GM18870 (cell line): ENCODE data around the gene KSR2.

Experiments used
- ATAC-seq: cut with Tn5 transposase; IDR thresholded peaks from one replicate; pipeline ENCODE4 v1.9.1; 2021; ENCODE audit warnings: moderate library complexity; ENCODE audit not compliant: unreplicated experiment

Gene KSR2

DNA sequence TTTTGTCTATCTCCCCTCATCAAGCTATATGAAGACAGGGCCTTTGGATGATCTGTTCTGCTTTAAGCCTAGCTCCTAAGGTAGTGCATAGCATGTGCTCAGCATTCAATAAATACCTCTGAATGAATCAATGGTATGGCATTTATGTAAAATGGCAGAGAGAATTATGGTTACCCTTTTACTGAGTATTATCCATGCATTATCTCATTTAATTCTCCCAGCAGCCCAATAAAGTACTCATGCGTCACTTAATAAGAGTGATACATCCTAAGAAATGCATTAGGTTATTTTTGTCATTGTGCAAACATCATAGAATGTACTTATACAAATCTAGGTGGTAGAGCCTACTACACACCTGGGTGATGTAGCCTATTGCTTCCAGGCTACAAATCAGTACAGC, 269.7 kb downstream of the KSR2 start:
- no peak for ATAC-seq

DNA sequence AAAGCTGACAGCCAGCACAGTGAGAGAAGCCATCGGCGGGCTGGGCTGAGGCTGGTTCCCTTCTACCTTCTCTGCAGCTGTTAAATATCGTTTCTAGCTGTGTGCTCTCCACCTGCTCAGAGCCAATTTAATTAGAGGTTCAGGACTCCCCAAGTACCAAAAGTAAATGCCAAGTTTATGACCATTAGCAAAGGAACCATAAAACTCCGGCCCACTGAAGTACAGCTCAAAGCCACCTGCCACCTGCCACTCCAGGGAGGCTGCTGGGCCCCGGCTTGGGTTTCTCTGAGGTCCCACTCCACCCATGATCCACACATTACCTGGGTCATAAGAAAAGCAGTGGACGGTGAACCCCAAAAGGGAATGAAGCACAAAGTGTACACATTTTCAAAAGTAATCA, 272.8 kb downstream of the KSR2 start:
- no peak for ATAC-seq

DNA sequence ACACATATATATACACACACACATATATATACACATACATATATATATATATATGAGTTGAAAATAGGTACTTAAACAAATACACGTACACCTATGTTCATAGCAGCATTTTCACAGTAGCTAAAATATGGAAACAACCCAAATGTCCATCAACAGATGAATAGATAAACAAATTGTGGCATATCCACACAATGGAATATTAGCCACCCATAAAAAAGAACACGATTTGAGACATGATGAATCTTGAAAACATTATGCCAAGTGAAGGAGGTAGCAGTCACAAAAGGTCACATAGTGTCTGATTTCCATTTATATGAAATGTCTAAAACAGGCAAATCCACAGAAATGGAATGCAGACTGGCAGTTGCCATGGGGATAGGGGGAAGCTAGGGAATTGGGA, 276.3 kb downstream of the KSR2 start:
- no peak for ATAC-seq

DNA sequence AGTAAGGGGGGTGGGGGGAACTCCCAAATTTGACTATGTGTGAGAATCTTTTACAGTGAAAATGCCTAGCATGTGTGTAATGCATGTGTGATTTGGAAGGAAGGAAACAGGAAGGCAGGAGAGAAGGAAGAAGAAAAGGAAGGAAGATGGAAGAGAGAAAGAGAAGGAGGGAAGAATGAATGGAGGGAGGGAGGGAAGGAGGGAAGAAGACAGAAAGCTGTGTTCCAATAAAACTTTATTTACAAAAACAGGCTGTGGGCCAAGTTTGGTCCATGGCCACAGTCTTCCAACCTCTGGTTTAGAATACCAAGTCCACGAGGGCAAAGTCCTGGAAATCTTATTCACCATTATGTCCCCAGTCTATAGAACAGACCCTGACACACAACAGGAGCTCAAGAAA, 278.9 kb downstream of the KSR2 start:
- ATAC-seq = no peak

DNA sequence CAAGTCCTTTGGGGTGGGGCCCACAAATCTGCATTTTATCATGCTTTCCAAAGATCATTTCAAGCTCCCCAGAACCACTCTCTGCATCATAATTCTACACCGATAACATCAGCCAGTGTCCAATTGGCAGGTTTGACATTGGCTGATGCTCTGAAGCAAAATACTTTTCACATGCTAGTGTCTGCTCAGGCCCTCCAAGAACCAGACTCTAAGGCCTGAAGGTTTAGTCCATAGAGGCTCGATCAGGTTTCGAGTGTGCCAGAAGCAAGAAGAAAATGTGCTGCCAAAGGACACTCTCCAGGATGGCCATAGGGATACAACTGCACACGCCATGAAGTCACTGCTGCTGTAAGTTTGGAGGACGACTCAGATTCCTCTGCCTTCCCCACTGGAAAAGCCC, 280.3 kb downstream of the KSR2 start:
- ATAC-seq = no peak

DNA sequence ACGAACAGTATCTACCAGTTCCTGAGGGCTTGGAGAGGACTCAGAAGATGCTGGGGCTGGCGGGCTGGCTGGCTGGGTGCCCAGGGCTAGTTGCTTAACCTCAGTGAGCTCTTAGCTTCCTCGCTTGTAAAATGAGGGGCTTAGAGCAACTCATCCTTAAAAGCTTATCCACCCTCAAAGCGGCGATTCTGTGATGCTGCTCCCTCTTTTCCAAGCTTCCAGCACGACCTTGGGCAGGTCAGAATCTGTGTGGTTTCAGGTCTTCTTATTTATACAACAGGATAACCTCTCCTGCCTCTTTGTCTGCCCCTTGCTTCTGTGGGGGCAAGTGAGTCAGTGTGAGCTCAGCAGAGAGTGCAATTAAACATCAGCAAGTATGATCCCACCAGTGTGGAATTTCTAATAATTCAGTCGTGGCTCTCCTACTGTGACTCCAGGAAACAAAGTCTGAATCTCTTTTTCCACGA, 281.8 kb downstream of the KSR2 start:
- no peak for ATAC-seq

DNA sequence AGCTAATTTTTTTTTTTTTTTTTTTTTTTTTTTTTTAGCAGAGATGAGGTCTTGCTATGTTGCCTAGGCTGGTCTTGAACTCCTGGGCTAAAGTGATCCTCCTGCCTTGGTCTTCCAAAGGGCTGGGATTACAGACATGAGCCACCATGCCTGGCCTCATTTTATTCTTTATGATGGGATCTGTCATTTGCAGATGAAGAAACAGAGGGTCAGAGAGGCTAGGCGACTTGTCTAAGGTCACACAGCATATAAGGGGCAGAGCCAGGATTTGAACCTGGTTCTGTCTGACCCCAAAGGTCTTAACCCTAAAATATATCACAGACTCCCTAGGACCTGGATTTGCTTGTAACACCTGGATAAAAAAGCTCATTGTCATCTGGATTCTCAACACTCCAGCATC, 282.6 kb downstream of the KSR2 start:
- ATAC-seq = no peak

DNA sequence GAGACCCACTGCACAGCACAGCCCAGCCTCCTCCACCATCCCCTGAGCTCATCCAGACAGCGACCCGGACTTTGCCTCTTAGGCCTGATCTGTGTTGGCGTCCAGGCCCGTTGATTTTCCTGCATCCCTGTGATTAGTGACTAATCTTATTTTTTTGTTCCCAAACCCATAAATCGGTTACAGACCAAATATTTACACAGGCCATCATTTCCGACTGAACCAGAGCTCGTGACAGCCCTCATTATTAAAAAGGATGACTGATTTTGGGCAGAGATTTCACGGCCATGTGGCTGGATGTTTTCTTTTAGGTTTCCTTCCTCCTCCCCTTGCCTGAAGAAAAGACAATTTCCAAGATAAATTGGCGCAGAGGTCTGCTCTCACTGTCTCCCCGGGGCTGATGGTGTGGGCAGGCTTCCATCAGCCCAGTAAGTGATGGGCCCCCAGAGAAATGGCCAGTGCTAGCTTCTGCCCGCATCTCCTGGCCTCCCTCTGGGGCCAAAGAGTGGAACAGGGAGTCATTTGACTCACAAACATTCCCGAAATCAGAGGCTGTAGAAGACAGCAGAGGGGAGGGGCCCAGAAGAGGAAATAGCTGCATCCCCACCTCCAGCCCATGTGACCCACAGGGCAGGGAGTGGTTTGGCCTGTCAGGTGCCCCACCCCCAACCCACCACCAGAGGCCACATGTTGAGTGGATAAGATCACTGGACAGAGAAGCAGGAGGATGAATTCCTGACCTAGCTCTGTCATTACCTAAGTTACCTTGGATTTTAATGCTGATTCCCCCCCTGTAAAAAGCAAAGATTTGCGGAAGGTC, 283.5 kb downstream of the KSR2 start:
- no peak for ATAC-seq

DNA sequence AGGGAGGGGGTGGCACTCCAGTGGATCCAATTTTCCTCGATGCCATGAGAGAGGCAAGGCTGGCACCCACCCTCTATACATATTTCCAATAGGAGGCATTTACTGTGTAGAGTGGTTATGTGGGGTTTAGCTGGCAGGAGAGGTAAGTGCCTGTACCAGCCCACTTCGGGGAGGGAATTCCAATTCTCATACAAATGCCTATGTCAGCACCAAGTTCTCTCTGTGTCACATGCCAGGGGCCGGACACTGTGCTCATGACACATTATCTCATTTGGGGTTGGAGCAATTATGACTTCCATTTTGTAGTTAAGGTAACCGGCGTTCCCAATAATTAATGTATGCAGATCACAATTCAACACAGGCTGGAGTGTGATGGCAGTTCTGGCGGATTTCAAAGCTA, 284.3 kb downstream of the KSR2 start:
- no peak for ATAC-seq

DNA sequence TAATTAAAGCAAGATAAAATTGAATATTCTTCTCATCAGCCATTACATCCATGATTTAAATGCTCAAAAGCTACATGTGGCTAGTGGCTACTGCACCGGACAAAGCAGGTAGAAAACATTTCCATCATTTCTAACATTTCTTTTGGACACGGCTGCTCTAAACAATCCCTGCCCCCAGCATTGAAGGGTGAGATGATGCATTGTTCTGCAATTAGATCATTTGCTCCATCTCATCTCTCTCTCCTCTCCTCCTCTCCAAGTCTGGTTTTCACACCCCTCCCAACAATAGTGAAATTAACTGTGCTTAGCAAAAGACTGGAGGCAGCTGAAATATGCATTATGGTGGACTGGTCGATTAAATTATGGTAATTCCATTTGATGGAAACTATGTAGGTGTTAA, 288.5 kb downstream of the KSR2 start:
- ATAC-seq = no peak

DNA sequence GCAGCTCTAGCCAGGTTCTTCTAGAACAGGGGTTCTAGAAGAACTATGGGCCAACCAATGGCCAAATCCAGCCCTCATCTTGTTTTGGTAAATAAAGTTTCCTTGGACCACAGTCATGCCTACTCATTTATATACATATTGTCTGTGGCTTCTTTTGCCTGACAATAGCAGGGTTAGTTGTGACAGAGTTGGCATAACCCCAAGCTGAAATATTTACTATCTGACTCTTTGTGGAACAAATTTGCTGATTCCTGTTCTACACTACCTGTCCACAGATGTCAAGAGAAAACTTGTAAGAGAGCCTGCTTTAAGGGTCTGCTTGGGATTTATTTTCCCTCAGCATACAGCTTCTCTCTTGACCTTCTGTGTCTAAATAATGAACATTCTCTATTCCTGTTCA, 289.0 kb downstream of the KSR2 start:
- ATAC-seq = no peak

DNA sequence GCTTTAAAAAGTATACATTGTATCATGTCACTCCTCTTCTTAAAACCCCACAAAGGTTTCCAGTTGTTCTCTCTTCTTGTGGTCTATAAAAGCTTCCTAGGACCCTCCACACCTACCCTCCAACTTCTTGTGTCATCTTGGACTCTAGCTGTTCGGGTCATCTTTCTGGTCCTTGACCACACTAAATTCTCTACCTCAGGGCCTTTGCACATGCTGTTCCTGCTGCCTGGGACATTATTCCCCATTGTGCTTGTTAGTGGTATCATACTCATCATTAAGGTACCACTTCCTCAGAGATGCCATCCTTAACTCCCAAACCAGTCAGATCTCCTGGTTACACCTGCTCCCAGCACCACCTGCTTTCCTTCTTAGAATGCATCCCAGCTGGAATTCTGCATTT, 294.0 kb downstream of the KSR2 start:
- no peak for ATAC-seq

DNA sequence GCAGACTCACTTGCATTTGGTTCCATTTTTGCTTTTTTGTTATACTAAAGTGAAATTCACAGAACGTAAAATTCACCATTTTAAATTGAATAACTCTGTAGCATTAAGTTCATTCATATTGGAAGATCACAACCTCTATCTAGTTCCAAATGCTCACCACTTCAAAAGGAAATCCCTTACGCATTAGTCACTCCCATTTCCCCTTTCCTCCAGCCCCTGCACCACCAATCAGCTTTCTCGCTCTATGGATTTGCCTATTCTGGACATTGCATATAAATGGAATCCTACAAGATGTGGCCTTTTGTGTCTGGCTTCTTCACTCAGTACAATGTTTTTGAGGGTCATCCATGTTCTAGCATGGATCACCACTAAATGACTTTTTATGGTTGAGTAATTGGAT, 294.5 kb downstream of the KSR2 start:
- ATAC-seq = no peak

DNA sequence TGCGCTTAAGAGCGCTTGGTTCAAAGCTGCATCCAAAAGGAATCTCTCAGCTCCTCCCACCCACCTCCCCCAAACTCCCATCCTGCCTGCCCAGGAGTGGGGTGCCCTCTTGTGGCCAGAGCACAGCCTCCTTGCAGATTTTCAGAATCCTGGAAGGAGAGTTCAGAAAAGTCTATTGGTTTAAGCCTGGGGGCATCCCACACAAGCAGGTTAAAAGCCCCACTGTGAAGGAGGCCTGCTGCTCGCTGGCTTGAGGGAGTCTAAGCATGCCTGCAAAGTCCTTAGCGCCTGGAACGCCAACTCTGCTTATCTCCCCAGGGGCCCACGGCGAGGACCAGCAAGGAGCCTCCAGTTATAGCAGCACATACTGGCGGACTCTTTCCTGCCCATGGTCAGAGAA, 297.1 kb downstream of the KSR2 start:
- ATAC-seq = no peak

DNA sequence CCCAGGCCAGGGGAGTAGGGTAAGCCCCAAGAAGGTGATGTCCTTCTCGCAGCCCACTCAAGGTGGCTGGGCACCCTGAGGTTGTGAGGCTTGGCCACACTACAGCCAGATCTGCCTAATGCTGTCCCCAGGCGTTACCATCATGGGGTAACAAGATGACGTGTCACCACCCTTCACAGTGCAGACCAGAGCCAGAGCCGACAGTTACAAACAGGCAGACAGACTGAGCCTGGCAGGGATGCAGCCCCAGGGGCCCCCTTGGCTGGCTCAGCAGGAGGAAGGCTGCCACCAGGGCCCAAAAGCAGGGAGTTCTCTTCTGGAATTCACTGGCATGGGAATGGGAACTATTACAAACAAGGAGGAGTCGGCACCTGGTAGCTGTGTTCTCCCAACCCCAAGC, 304.6 kb downstream of the KSR2 start:
- ATAC-seq = no peak

DNA sequence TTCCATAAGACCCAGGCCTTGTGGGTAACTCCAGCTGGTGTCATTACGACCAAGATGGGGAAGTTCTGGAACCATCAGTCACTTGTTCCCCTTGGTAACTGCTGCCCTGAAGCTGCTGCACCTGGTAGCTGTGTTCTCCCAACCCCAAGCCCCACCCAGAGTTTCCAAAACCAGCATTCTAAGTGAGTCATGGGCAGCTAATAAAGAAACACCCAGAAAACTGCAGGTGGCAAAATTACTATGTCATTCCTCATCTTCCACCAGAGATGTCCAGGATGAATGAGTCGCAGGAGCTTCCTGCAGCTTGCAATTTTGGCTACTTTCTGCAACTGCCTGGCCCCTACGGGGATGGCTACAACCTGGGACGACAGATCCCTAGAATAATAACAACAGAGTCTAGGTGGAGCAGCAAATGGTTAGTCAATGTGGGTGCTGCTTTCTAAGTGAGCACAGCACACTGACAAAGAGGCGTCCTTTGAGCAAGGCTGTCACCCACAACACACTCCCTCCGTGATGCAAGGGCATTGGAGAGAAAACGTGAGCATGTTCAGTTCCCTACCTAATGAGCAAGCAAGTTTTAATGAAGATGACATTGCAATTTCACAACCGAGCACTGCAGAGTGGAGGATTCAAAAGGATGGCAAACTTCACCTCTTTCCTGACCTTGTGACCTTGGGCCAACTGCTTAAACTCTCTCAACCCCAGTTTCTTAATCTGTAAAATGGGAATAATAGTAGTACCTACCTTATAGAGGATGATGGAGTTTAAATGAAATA, 306.0 kb downstream of the KSR2 start:
- ATAC-seq = no peak

DNA sequence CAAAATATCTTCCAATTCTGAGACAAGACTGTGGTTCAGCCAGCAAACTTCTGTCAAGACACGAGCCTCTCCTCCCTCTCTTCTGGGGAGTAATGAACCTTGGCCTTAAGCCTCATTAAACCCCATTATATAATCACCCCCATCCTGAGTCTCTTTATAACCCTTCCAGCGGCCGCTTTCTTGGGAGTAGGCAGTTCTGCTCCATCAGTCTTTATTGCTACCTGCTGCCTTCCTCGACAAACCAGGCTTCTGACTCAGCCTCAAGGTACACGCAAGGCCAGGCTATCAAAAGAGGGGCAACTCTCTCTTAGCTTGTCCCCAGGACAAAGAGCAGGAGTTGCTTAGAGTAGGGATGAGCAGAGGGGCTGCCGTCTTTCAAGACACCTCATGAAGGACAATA, 306.6 kb downstream of the KSR2 start:
- ATAC-seq = no peak

DNA sequence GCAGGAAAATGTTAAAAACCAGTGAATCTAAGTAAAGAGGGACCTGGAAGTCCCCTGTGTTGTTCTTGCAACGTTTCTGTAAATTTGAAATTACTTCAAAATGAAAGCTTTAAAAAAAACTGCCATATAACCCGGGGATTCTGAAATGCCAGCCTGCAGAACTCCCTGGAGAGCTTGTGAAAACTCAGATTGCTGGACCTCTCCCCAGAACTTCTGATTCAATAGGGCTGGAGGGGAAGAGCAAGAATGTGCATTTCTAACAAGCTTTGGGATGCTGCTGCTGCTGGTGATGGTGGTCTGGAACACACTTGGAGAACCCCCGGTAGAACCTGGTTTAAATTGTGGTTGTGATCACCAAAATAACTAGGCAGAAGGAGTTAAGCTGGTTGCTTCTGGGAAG, 307.3 kb downstream of the KSR2 start:
- no peak for ATAC-seq

DNA sequence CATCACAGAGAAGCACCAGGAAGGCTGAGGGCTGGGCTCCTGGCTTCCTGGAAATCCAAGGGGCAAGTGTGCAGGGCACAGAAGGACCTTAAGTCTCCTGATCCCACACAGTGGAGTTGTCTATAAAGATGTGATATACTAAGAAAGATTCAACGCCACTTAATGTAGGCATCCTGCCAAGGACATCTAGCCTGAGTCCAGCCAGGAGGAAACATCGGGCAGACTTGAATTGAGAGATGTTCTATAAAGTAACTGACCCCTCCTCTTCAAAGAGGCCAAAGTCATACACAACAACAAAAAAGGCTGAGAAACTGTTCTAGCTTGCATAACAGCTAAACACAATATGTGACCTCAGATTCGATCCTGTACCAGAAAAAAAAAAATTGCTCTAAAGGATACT, 307.9 kb downstream of the KSR2 start:
- ATAC-seq = no peak

DNA sequence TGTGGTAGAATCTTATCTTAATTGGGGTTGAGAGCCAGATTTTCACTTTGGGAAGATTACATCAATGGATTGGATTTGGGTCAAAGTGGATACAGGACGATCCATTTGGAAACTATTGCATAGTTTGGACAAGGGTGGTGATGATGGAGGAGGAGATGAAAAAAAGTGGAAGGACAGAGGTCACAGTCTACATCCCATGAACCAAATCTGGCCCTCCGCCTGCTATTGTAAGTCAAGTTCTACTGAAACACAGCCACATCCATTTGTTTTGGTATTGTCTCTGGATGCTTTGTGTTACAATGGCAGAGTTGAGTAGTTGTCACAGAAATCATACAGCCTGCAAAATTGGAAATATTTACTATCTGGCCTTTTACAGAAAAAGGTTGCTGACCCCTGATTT, 310.6 kb downstream of the KSR2 start:
- ATAC-seq = no peak

DNA sequence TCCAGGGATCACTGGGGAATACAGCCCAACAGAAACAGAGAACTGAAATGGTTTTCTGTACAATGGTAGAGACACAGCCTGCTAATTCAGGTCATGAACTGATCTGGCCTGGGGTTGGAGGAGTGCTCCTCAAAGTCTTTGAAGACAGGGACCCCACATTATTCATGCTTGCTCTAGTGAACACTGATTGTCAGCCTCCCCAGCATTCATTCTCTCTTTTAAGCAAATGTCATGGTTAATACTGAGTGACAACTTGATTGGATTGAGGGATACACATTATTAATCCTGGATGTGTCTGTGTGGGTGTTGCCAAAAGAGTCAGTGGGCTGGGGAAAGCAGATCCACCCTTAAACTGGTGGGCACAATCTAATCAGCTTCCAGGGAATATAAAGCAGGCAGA, 319.0 kb downstream of the KSR2 start:
- no peak for ATAC-seq

DNA sequence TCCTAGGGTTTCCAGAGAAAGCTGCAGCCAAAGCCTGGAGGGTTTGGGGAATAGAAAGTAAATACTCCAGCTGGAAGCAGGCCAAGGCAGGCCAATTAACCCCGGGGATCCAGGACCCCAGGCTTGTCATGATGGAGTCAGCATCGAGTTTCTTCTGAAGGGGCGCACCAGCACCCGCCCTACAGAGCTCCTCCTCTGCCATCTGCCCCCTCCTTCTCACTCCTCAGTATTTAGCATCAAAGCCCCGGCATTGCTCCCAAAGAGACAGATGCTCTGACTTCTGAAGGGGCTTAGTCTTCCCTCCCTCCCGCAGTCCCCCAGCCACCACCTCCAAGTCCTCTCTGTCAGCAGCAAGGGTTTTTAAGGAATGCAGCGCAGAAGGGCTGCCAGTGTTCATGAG, 322.3 kb downstream of the KSR2 start:
- no peak for ATAC-seq
